Endodermal cell (in vitro differentiated cells): ENCODE measurements around the gene METTL22. TPM values are rescaled to one million over a fixed set of nuclear protein-coding genes. Genes with fewer than 3 reads are reported as not detected.

Experiments used
- DNase-seq: peaks from one replicate; pipeline ENCODE4 v3.0.0-alpha.2; 2017
- H3K27ac ChIP-seq: 2 replicates; pipeline ENCODE4 v1.5.1; 2013; ENCODE audit warnings: mild to moderate bottlenecking, low read depth, low read length, moderate library complexity
- H3K27me3 ChIP-seq: 2 replicates; pipeline ENCODE4 v1.6.1; 2013; ENCODE audit warnings: mild to moderate bottlenecking, low read length, moderate library complexity; ENCODE audit not compliant: insufficient read depth, control insufficient read depth, poor library complexity, severe bottlenecking
- H3K36me3 ChIP-seq: 2 replicates; pipeline ENCODE4 v1.7.0; 2013; ENCODE audit warnings: mild to moderate bottlenecking, low read length, moderate library complexity; ENCODE audit not compliant: control insufficient read depth, insufficient read depth
- H3K4me1 ChIP-seq: one replicate; pipeline ENCODE4 v1.7.0; 2013; ENCODE audit warnings: low read length; ENCODE audit not compliant: control insufficient read depth, insufficient read depth
- H3K4me3 ChIP-seq: 2 replicates; pipeline ENCODE4 v1.5.1; 2013; ENCODE audit warnings: mild to moderate bottlenecking, low read length, moderate library complexity
- H3K9ac ChIP-seq: 2 replicates; pipeline ENCODE4 v1.6.1; 2013; ENCODE audit warnings: mild to moderate bottlenecking, low read length, moderate library complexity; ENCODE audit not compliant: poor library complexity, severe bottlenecking; ENCODE audit errors: extremely low read depth
- H3K9me3 ChIP-seq: 2 replicates; pipeline ENCODE4 v1.6.1; 2013; ENCODE audit warnings: mild to moderate bottlenecking, low read length, moderate library complexity; ENCODE audit not compliant: control insufficient read depth
- H3K27ac Mint-ChIP-seq: 2 replicates; pipeline ENCODE4 v1.8.0; 2020; ENCODE audit warnings: mixed read lengths
- H3K27me3 Mint-ChIP-seq: 2 replicates; pipeline ENCODE4 v1.8.0; 2021; ENCODE audit warnings: mild to moderate bottlenecking, mixed read lengths; ENCODE audit not compliant: insufficient read depth
- H3K36me3 Mint-ChIP-seq: 2 replicates; pipeline ENCODE4 v1.8.0; 2020; ENCODE audit warnings: low read depth, mixed read lengths
- H3K4me1 Mint-ChIP-seq: 2 replicates; pipeline ENCODE4 v1.8.0; 2020; ENCODE audit warnings: mixed read lengths
- H3K4me3 Mint-ChIP-seq: 2 replicates; pipeline ENCODE4 v1.8.0; 2020; ENCODE audit warnings: mild to moderate bottlenecking, moderate library complexity, mixed read lengths
- H3K9me3 Mint-ChIP-seq: 2 replicates; pipeline ENCODE4 v1.8.0; 2020; ENCODE audit warnings: mild to moderate bottlenecking, mixed read lengths
- CTCF ChIP-seq: fragments of 200-600 bp; sonication (generic); conservative IDR thresholded peaks from 2 replicates; pipeline ENCODE4 v1.5.0; 2021; ENCODE audit warnings: antibody characterized with exemption, mild to moderate bottlenecking
- WGBS, 2 experiments: methylation state at CpG; one replicate each; pipeline versions ENCODE4 v1.1.5 to v1.1.7; 2013; ENCODE audit warnings: missing lambda C conversion rate in 2 of 2, mixed read lengths in 1 of 2; ENCODE audit not compliant: insufficient coverage in 1 of 2, insufficient read length in 1 of 2; 5-methylcytosine and 5-hydroxymethylcytosine counted together
- long read RNA-seq, 4 experiments: library from polyadenylated mRNA in 2 of 4; library from RNA in 1 of 4; library from capped mRNA in 1 of 4; stranded (forward) in 3 of 4; unstranded in 1 of 4; transcript quantifications; one replicate each; pipeline ENCODE4 v2.0.0, GENCODE V29; 2020 to 2021; ENCODE audit warnings: inconsistent platforms in 1 of 4
- polyA plus RNA-seq, 2 experiments: library from polyadenylated mRNA; stranded (reverse); fragments of 50-300 nt; gene quantifications; one replicate each; pipeline ENCODE4 v1.2.3, GENCODE V29; 2013
- total RNA-seq, 2 donors: library from RNA; stranded (reverse); fragmentation: NEBNext Ultra II Directional in 1 of 2; extraction: Animal tissue kit (Norgen Biotek cat#: 25700) in 1 of 2; gene quantifications; 2 replicates in 1 of 2; 3 replicates in 1 of 2; pipeline ENCODE4 v1.2.1, GENCODE V29; 2021

The METTL22 gene, protein sequence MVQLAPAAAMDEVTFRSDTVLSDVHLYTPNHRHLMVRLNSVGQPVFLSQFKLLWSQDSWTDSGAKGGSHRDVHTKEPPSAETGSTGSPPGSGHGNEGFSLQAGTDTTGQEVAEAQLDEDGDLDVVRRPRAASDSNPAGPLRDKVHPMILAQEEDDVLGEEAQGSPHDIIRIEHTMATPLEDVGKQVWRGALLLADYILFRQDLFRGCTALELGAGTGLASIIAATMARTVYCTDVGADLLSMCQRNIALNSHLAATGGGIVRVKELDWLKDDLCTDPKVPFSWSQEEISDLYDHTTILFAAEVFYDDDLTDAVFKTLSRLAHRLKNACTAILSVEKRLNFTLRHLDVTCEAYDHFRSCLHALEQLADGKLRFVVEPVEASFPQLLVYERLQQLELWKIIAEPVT
- total RNA-seq, result 10 to 100 TPM; 55.1 to 70.5 TPM
- 48.4 TPM for polyA plus RNA-seq (2013, experiment 1 of 2)
- 40.6 TPM for polyA plus RNA-seq (2013, experiment 2 of 2)
- long read RNA-seq, experiment 1, full-length matches to known transcripts, result 9 of 19 reads
- long read RNA-seq, experiment 1, partial matches to known transcripts, result 4 of 19 reads
- long read RNA-seq, experiment 1, other reads (novel, unspliced or antisense), result 6 of 19 reads
- long read RNA-seq, experiment 2, full-length matches to known transcripts, result 18 of 46 reads
- long read RNA-seq, experiment 2, partial matches to known transcripts, result 11 of 46 reads
- long read RNA-seq, experiment 2, other reads (novel, unspliced or antisense), result 17 of 46 reads
- long read RNA-seq, experiment 3, full-length matches to known transcripts, result 51 of 98 reads
- long read RNA-seq, experiment 3, partial matches to known transcripts, result 11 of 98 reads
- long read RNA-seq, experiment 3, other reads (novel, unspliced or antisense), result 36 of 98 reads
- long read RNA-seq, experiment 4, full-length matches to known transcripts, result 28 of 45 reads
- long read RNA-seq, experiment 4, partial matches to known transcripts, result 3 of 45 reads
- long read RNA-seq, experiment 4, other reads (novel, unspliced or antisense), result 14 of 45 reads

GRCh38 chr16:8621572-8622314, at the start of gene METTL22:
TSS of gene METTL22 (plus strand) at chr16:8621698. CDS start at chr16:8625666, 3,968 bp downstream.
- Mint-ChIP-seq H3K36me3 (peaks cover 21% of the 10 kb centered on the region), H3K4me1 (peaks cover 7% of the 10 kb centered on the region), H3K27ac (peak within 1 kb of the TSS; percentile 97), H3K4me3 (peak within 1 kb of the TSS; percentile 98), H3K9me3 (no peaks in the 10 kb centered on the region), H3K27me3 (peaks cover 4% of the 10 kb centered on the region)
- peak; percentile 95 for DNase-seq
- WGBS, 2 experiments, result 0 to 1% methylated on average over 14 to 51 of the region's 51 CpGs
- Histone ChIP-seq H3K4me1 (no peaks in the 10 kb centered on the region), H3K27ac (peak within 1 kb of the TSS; percentile 95), H3K9ac (peak within 1 kb of the TSS; percentile 100), H3K4me3 (peak within 1 kb of the TSS; percentile 100), H3K9me3 (no peaks in the 10 kb centered on the region), H3K27me3 (no peaks in the 10 kb centered on the region), H3K36me3 (peaks cover 16% of the 10 kb centered on the region)
- no peak for TF ChIP-seq CTCF

DNA sequence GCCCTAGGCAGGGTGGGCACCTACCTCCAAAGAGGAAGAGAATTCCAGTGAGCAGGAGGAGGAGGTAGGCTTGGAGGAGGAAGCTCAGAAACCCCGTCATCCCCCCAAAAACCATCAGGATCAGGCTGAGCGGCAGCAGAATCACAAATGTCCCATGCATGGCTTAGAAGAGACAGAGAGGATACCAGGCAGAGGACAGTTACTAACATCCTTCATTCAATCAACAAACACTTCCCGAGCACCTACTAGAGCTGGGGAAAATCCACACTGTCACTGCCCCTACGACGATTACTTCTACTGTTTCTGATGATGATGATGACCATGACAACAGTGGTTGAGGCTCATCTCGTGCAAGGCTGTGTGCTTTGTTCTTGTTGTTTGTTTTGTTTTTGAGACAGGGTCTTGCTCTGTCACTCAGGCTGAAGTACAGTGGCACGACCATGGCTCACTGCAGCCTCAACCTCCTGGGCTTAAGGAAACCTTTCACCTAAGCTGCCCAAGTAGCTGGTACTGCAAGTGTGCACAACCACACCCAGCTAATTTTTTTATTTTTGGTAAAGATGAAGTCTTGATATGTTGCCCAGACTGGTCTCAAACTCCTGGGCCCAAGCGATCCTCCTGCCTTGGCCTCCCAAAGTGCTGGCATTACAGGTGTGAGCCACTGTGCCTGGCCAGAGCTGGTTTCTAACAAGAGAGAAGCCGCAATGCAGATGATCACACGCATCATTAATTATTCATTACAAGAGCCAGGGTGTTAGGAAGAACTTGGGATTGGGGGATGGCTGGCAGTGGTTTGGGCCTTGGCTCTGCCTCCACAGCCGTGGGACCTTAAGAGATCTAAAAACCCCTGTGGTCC, 49.2 kb upstream of the METTL22 start:
- peak overlapping the region; percentile 96 for H3K27ac ChIP-seq
- H3K27me3 Mint-ChIP-seq, result peaks cover 7% of the 10 kb centered on the region
- no peak overlapping the region for H3K9ac ChIP-seq
- WGBS, 2 experiments, result 78 to 85% methylated on average over 9 to 11 of the region's 11 CpGs
- no peaks in the 10 kb centered on the region for H3K9me3 Mint-ChIP-seq
- no peak overlapping the region for H3K4me3 Mint-ChIP-seq
- H3K4me3 ChIP-seq, result no peak overlapping the region
- no peaks in the 10 kb centered on the region for H3K36me3 ChIP-seq
- DNase-seq, result no peak
- no peak for TF ChIP-seq CTCF
- peaks cover 11% of the 10 kb centered on the region for H3K4me1 ChIP-seq
- no peaks in the 10 kb centered on the region for H3K36me3 Mint-ChIP-seq
- peaks cover 13% of the 10 kb centered on the region for H3K4me1 Mint-ChIP-seq
- H3K9me3 ChIP-seq, result no peaks in the 10 kb centered on the region
- peak overlapping the region; percentile 60 for H3K27ac Mint-ChIP-seq
- H3K27me3 ChIP-seq, result no peaks in the 10 kb centered on the region
